Measurements from ENCODE around the gene OR1J4.
"Not testable (repeated sequence)": the region's sequence is repeated elsewhere in the genome, so short reads cannot be mapped to it uniquely, and the experiment has no call there.

OR1J4 gene, protein sequence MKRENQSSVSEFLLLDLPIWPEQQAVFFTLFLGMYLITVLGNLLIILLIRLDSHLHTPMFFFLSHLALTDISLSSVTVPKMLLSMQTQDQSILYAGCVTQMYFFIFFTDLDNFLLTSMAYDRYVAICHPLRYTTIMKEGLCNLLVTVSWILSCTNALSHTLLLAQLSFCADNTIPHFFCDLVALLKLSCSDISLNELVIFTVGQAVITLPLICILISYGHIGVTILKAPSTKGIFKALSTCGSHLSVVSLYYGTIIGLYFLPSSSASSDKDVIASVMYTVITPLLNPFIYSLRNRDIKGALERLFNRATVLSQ

DNA sequence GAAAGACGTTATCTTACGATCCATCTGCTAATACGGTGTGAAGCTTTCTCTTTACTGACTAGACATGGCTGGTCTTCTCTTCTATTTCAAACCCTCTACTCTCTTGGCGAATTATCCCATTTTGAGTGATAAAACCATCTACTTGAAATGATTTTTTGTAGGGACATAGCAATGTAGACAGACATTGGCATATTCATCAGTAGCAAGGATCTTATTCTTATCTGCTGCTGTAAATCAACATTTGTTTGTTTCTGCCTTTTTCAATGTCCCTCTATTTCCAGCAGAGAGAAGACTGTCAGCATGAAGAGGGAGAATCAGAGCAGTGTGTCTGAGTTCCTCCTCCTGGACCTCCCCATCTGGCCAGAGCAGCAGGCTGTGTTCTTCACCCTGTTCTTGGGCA is at the start of gene OR1J4:
Gene OR1J4, plus strand, starts transcription at position 301 of the 400 bp plus-strand sequence. Its CDS starts 0 bp downstream, at position 301.
- no peak for DNase-seq (ENCODE audit: low spot score)

DNA sequence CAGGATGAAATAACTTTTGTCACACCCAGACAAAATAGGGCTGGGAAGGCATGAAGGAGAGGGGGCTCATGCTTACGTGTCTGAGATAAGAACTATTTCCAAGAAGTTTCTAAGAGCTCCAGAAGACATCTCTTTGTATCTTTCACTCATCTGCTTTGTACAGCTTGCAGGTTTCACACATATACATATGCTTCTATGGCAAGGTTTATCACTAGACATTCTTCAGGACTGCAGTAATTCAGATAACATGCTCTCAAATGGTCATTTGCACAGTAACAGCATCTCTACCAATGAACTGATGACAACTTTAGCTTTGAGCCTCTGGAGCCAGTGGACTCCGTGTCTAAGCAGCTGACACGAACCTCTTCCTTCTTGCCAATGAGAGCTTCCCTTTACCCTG is 44.4 kb upstream of the OR1J4 start:
- no peak for DNase-seq (ENCODE audit: low spot score)

DNA sequence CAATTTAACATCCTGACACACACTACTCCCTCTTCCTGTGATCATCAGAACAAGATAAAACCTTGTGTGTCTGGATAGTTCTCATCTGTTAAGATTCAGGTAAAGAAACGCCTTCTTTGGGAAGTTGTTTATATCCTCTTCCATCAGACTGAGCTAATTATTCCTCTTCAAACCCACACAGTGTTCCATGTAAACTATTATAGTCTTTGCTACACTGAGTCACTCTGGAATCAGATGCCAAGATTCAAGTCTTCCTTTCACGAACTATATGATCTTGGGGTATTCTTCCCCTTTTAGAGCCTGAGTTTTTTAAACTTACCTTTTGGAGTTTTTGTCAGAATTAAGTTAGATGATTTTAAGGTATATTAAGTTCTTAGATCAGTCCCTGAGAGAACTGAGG is 43.2 kb upstream of the OR1J4 start:
- no peak for DNase-seq (ENCODE audit: low spot score)

DNA sequence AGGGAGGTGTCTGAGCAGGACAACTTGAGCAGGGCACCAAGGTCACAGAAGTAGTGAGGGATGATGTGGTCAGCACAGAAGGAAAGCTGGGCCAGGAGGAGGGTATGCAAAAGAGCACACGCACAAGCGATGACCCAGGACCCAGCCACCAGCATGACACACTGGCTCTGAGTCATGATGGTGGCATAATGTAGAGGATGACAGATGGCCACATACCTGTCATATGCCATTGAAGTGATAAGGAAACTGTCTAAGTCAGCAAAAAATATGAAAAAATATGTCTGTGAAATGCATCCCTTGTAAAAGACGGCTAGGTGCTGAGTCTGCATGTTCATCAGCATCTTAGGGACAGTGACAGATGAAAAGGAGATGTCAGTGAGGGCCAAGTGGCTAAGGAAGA is 41.6 kb upstream of the OR1J4 start:
- DNase-seq (ENCODE audit: low spot score), result no peak

DNA sequence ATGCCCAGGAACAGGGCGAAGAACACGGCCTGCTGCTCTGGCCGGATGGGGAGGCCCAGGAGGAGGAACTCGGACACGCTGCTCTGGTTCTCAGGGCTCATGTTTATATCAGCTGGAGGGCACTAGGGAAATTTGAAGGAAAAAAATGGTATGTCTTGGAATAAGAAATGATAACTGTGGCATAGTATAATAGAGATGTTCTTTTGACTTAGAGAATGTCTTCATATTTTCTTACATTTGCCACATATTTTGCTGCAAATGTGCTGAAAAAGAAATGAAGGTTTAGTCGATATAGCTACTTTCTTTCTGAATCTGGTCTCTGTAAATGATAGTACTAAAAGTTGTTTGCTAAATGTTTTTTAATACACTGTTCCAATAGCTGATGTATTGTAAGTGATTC is 41.1 kb upstream of the OR1J4 start, which contains the start of gene OR1J1:
Gene OR1J1, minus strand, starts transcription at position 101 of the 400 bp plus-strand sequence. Its CDS starts 0 bp downstream, at position 101.
- no peak for DNase-seq (ENCODE audit: low spot score)

DNA sequence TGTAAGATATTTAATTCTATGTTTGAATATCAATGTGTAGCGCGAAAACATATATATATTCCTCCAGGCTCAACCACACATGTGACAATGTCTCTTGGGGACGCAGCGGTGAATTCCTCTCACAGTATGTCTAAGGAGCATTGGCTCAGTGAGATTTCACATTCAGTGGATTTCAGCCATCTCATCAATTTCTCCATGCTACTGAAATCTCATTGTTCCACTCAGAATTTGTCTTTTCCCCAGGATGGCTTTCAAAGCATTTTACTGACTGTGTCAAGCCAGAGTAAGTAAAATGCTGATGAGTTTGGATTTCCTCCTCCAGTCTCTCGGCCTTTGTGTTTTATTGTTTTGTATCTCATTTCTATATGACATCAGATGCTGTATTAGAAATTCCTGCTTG is 39.9 kb upstream of the OR1J4 start:
- DNase-seq (ENCODE audit: low spot score), result no peak

DNA sequence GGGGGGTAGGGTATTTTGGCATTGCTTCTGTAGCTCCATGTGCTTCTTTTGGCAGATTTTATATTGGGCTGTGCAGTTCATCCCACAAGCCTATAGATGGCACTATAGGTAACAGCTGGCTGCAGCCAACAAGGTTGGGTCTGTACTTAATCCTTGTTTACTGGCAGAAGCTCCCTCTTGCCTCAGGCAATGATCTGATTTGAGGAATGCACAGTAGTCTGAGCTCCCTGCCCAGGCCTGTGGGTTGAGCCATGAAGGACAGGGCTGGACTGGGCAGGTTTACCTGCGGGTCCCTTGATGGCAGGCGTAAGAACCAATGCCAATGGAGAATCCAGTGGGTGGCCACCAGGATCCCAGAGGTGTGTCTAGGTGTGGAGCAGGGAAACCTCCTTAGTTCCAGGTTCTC is 20.1 kb upstream of the OR1J4 start:
- peak; percentile 33 for DNase-seq (ENCODE audit: low spot score)

DNA sequence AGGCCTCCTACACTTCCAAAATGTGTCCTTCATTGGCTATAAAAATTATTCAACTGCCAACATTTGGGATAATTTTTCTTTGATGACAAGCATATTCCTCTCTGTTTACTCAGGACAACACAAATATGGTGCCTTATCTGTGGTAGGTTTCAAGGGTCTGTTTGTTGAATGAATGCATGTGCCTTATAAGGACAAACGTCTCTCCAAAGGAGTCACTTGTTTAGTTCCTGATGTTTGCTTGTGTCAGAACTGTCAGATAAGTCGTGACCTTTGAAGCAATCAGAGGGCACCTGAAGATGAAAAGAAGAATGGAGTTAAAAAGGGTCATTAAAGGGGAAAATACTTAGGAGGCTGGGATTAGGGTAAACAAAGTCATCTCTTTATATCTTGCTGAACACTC is 12.0 kb upstream of the OR1J4 start:
- no peak for DNase-seq (ENCODE audit: low spot score)

DNA sequence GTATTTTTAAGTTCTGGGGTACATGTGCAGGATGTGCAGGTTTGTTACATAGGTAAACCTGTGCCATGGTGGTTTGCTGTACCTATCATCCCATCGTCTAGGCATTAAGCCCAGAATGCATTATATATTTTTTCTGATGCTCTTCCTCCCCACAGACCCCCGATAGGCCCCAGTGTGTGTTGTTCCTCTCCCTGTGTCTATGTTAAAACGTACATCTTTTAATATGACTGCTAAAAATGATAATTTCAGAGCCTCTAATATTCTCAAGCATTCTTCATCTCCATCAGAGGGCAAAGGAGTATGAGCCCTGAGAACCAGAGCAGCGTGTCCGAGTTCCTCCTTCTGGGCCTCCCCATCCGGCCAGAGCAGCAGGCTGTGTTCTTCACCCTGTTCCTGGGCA is 8.4 kb upstream of the OR1J4 start, which contains the start of gene OR1J2:
Gene OR1J2, plus strand, starts transcription at position 301 of the 400 bp plus-strand sequence. Its CDS starts 0 bp downstream, at position 301.
- DNase-seq (ENCODE audit: low spot score), result no peak

DNA sequence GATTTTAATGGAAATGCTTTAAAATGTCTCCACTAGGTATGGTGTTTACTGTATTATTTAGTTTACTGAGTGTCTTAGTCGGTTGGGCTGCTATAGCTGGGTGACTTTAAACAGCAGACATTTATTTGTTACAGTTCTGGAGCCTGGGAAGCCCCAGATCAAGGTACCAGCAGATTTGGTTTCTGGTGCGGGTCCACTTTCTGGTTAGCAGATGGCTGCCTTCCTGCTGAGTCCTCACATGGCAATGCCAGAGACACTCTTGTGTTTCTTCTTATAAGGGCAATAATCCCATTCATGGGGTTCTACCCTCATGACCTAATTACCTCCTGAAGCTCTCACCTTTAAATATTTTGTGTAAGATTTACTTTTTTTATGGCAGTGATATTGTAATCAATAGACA is 715 bp upstream of the OR1J4 start:
- no peak for DNase-seq (ENCODE audit: low spot score)

DNA sequence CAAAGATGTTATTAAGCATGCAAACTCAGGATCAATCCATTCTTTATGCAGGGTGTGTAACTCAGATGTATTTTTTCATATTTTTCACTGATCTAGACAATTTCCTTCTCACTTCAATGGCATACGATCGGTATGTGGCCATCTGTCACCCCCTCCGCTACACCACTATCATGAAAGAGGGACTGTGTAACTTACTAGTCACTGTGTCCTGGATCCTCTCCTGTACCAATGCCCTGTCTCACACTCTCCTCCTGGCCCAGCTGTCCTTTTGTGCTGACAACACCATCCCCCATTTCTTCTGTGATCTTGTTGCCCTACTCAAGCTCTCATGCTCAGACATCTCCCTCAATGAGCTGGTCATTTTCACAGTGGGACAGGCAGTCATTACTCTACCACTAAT is 435 bp downstream of the OR1J4 start:
- no peak for DNase-seq (ENCODE audit: low spot score)

DNA sequence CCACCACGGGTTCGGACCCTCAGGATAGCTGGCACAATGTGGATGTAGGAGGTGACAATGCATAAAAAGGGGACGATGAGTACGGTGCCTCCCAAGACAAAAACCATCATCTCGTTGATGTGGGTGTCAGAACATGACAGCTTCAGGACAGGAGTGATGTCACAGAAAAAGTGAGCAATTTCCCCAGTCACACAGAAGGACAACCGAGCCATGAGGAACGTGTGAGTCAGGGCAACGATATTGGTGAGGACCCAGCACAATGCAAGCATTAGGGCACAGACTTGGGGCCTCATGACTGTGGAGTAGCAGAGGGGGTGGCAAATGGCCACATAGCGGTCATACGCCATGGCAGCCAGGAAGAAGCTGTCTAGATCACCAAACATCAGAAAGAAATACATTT is 7.7 kb downstream of the OR1J4 start:
- no peak for DNase-seq (ENCODE audit: low spot score)

DNA sequence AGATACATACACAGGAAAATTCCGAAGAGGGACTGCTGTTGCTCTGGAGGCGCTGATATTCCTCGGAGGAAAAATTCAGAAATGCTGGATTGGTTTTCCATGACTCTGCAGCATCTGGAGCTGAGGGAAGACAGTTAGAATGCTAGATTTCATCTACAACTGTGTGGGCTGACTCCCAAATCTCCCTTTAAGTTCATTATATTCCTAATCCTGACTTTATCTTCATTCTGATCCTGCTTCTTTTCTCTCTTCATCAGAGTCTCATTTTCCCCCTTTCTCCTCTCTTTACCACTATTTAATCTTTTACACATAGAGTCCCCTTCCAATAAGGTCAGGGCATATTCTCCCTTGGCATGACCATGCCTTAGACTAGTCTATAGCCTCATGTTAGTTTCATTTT is 8.3 kb downstream of the OR1J4 start, which contains the start of gene OR1N1:
Gene OR1N1, minus strand, starts transcription at position 101 of the 400 bp plus-strand sequence. Its CDS starts 0 bp downstream, at position 101.
- no peak for DNase-seq (ENCODE audit: low spot score)

DNA sequence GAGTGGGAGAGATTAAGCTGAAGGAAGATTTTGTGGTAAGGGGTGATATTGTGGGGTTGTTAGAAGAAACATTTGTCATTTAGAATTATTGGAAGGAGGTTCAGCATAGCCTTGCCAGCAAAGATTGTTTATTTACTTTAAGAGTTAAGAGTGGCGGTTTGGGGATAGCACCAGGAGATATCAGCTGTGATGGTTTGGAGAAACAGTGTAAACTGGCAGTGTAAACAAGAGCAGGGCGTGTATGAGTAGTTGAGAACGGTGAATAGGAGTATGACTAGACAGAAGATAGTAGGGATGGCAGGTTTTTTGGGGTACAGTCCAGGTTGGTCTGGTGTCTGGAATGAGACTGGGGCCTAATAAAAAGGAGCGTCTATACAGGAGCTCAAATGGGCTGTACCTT is 12.2 kb downstream of the OR1J4 start:
- not testable (repeated sequence) for DNase-seq (ENCODE audit: low spot score)

DNA sequence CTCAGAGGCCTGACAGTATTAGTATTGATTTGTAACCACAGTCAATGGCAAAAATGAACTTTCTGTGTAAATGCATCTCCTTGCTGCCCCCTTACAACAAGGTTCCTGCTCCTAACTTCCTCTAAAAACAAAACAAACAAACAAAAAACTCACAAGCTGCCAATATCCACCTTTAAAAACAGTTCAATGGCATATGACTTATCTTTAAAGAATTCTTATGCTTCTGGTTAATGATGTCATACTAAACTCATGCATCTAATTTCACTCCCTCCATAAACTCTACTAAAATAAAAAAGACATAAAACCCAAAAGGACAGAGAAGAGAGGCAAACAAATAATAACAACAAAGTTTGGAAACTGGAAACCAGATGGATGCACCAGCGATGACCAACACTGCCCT is 17.2 kb downstream of the OR1J4 start:
- no peak for DNase-seq (ENCODE audit: low spot score)

DNA sequence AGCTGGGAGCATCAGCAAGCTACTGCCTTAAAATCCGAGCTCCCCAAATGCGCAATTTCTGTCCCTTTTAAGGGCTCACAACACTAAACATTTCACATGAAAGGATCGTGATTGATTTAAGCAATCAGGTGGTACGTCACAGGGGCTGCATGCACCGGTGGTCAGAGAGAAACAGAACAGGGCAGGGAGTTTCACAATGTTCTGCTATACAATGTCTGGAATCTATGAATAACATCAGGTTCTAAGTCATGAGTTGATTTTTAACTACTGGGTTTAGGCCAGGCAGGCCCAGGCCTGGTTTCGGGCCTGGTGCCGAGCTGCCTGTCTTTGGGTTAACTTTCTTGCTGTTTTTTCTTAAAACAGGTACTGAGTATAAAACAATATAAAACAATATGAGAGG is 18.1 kb downstream of the OR1J4 start:
- DNase-seq (ENCODE audit: low spot score), result not testable (repeated sequence)

DNA sequence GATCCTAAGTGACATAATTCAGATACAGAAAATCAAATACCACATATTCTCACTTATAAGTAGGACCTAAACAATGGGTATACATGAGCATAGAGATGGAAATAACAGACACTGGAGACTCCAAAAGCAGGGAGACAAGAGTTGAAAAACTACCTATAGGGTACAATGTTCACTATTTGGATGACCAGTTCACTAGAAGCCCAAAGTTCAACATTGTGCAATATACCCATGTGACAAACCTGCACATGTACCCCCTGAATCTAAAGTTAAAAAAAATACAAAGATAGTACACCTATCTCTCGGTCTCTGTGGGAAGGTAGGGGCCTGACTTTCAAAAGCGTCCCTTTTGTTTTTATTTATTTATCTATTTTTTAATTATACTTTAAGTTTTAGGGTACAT is 19.8 kb downstream of the OR1J4 start:
- DNase-seq (ENCODE audit: low spot score), result no peak

DNA sequence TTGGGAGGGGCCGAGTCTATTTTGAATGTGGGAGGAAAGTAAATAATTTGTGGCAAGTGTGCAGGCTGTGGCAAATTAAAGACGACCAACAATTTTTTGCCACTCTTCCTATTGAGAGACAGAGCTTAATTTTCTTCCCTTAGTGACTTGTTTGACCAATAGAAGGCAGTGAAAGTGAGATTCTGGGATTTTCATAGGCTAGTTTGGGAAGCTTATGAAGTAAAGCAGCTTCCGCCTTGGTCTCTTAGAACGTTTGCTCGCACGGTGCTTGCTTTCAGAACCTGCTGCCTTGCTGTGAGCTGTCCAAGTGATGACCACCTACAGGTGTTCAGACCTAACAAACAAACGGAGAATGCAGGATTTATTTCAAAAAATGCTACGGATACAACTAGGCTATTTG is 27.3 kb downstream of the OR1J4 start:
- no peak for DNase-seq (ENCODE audit: low spot score)

DNA sequence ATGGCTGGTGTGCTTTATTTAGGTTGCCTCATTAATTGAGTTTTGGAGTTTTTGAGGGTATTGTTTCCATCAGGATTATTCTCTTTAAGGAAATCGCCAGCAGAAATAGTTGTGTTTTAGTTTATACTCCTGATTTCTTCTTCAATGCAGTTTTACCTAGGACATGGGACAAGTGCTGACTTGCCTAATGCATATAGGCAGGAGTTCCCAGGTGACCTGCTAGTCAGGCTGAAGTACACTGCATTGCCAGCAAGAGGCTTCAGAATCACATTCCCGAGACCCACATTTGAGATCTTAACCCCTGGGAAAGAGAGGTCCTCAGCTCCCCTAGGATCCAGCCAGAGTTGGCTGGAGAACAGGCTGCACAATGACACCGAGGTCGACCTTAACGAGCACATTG is 32.4 kb downstream of the OR1J4 start:
- DNase-seq (ENCODE audit: low spot score), result no peak

DNA sequence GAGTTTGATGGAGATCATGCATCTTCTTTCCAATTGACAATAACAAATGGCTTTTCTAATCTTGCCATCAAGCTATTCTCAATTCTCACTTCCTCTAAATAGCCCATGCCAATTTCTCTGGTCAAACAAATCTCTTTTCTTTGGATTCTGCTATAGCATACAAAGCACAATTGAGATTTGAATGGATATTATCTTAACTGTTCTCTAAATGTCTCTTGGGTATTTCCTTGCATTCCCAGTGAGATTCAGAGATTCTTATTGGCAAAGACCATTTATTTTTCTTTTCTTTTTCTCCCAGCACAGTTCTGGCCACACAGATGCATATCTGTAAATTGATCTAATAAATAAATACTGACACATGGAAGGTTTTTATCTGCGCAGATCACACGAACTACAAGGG is 33.9 kb downstream of the OR1J4 start, which contains the start of gene OR1N2:
Gene OR1N2, plus strand, starts transcription at position 301 of the 400 bp plus-strand sequence. CDS start 100 bp downstream, outside the sequence.
- DNase-seq (ENCODE audit: low spot score), result no peak

DNA sequence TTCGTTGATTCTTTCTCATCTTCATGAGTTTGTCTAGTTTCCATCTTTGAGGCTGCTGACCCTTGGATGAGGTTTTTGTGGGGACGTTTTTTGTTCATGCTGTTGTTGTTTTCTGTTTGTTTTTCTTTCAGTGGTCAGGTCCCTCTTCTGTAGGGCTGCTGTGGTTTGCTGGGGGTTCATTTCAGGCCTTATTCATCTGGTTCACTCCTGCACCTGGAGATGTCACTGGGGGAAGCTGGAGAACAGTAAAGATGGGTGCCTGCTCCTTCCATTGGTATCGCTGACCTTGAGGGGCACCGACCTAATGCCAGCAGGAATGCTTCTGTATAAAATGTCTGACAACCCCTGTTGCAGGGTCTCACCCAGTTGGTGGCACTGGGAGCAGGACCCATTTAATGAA is 42.5 kb downstream of the OR1J4 start:
- DNase-seq (ENCODE audit: low spot score), result no peak

DNA sequence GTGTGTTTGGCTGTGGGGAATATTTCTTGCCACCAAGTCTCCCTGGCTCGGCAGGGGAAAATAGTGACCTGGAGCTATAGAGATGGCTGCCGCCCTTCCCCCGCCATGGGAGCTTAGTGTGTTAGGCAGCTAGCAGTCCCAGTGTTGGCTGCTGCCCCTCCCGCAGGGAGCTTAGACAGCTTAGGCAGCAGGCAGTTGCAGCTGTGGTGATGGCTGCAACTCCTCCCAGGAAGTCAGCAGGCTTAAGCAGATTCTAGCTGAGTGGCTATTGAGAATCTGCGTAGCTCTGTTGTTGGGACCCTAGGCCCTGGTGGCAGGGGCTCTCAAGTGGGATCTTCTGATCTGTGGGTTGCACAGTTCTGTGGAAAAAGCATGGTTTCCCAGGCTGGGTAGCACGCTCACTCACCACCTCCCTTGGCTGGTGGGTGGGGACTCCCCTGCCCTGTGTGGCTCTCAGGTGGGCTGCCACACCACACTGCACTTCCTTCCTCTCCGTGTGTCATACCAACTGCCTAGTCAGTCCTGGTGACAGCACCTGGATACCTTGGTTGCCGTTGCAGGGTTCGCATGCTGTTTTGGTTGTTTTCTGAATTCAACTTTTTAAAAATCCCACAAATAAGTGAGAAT is 43.3 kb downstream of the OR1J4 start:
- no peak for DNase-seq (ENCODE audit: low spot score)

DNA sequence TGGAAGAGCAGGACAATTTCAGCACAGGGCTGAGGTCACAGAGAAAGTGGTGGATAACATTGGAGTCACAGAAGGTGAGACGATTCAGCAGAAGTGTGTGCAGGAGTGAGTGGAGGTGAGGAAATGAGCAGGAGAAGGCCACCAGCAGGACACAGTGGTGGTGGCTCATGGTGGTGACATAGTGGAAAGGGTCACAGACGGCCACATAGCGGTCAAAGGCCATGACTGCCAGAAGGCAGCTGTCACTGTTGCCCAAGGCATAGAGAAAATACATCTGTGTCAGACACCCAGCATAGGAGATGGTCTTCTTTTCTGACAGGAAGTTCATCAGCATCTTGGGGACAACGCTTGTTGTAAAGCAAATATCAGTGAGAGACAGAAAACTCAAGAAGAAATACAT is 49.0 kb downstream of the OR1J4 start:
- DNase-seq (ENCODE audit: low spot score), result no peak

All from LoVo (cell line).